CD4-positive, alpha-beta T cell treated with Interleukin-4 for 4 hours (primary cell): Measurements from ENCODE around the gene CPED1.

Source experiments
- DNase-seq: peaks from one replicate; pipeline ENCODE4 v3.0.0-alpha.2; 2020

The CPED1 gene

GRCh38 chr7:121075952-121076349 lies 87.4 kb downstream of the CPED1 start:
- DNase-seq: no peak

GRCh38 chr7:121076350-121077164 lies 88.0 kb downstream of the CPED1 start:
- DNase-seq: no peak

GRCh38 chr7:121077165-121077630 lies 88.7 kb downstream of the CPED1 start:
- DNase-seq: no peak

- DNase-seq: no peak
Measured at GRCh38 chr7:121078701-121079227, 90.3 kb downstream of the CPED1 start.

GRCh38 chr7:121079425-121080169 lies 91.1 kb downstream of the CPED1 start:
- no peak for DNase-seq

GRCh38 chr7:121080257-121080912 lies 91.9 kb downstream of the CPED1 start:
- no peak for DNase-seq

- DNase-seq: no peak
Measured at GRCh38 chr7:121080913-121081326, 92.4 kb downstream of the CPED1 start.

GRCh38 chr7:121081327-121081936 lies 92.9 kb downstream of the CPED1 start:
- peak; percentile 55 for DNase-seq

- DNase-seq: no peak
Measured at GRCh38 chr7:121082400-121083101, 94.0 kb downstream of the CPED1 start.

GRCh38 chr7:121083138-121083789 lies 94.8 kb downstream of the CPED1 start:
- no peak for DNase-seq

- no peak for DNase-seq
Measured at GRCh38 chr7:121083790-121084251, 95.3 kb downstream of the CPED1 start.

- DNase-seq: no peak
Measured at GRCh38 chr7:121084256-121084655, 95.7 kb downstream of the CPED1 start.

GRCh38 chr7:121084748-121085336 lies 96.3 kb downstream of the CPED1 start:
- no peak for DNase-seq

GRCh38 chr7:121085922-121086321 lies 97.4 kb downstream of the CPED1 start:
- no peak for DNase-seq

GRCh38 chr7:121088870-121089269 lies 100.4 kb downstream of the CPED1 start:
- DNase-seq: no peak

GRCh38 chr7:121094829-121095228 lies 106.3 kb downstream of the CPED1 start:
- no peak for DNase-seq

- no peak for DNase-seq
Measured at GRCh38 chr7:121097577-121097976, 109.1 kb downstream of the CPED1 start.

- no peak for DNase-seq
Measured at GRCh38 chr7:121099572-121099971, 111.1 kb downstream of the CPED1 start.

GRCh38 chr7:121101083-121101482 lies 112.6 kb downstream of the CPED1 start:
- DNase-seq: no peak

- no peak for DNase-seq
Measured at GRCh38 chr7:121101621-121102020, 113.1 kb downstream of the CPED1 start.

GRCh38 chr7:121102619-121103018 lies 114.1 kb downstream of the CPED1 start:
- DNase-seq: no peak
